Gastrocnemius medialis (tissue), 4 donors: ENCODE data around the gene PIK3C2B.

Source experiments
- CTCF ChIP-seq, 5 experiments: fragments of 450-650 bp in 3 of 5; fragments of 200-600 bp in 2 of 5; sonication (generic) in 2 of 5; IDR thresholded peaks in 4 of 5; conservative IDR thresholded peaks in 1 of 5; 1 replicate in 4 of 5; 2 replicates in 1 of 5; pipeline ENCODE4 v1.5.1; 2016 to 2019; ENCODE audit warnings: antibody characterized with exemption in 5 of 5, mild to moderate bottlenecking in 3 of 5, moderate library complexity in 3 of 5
- POLR2A ChIP-seq, 2 donors: fragments of 450-650 bp; IDR thresholded peaks; one replicate each; pipeline ENCODE4 v1.6.1; 2017; ENCODE audit warnings: antibody characterized with exemption in 2 of 2, mild to moderate bottlenecking in 2 of 2, moderate library complexity in 2 of 2

GRCh38 chr1:204447190-204447589 is 47.4 kb downstream of the PIK3C2B start:
- TF ChIP-seq CTCF (IDR thresholded peaks at IDR 0.05 in 4 of 5, conservative IDR thresholded peaks at IDR 0.05 in 1 of 5) = no peak
- TF ChIP-seq POLR2A (IDR thresholded peaks at IDR 0.05) = no peak
